Mesodermal cell (in vitro differentiated cells): ENCODE data around the gene INSC.

Experiments
- H3K27ac ChIP-seq: 2 replicates; pipeline ENCODE4 v1.7.0; 2013; ENCODE audit warnings: mild to moderate bottlenecking, low read depth, low read length, moderate library complexity; ENCODE audit not compliant: severe bottlenecking
- H3K36me3 ChIP-seq: 2 replicates; pipeline ENCODE4 v1.7.1; 2013; ENCODE audit warnings: mild to moderate bottlenecking, low read length, moderate library complexity; ENCODE audit not compliant: control insufficient read depth, insufficient read depth
- H3K4me1 ChIP-seq: one replicate; pipeline ENCODE4 v1.7.1; 2013; ENCODE audit warnings: mild to moderate bottlenecking, low read length; ENCODE audit not compliant: insufficient read depth, control insufficient read depth, poor library complexity, severe bottlenecking
- H3K4me3 ChIP-seq: 2 replicates; pipeline ENCODE4 v1.7.0; 2013; ENCODE audit warnings: low read length, control low read depth, mild to moderate bottlenecking; ENCODE audit not compliant: insufficient read depth, poor library complexity, severe bottlenecking; ENCODE audit errors: extremely low read depth
- H3K9me3 ChIP-seq: 2 replicates; pipeline ENCODE4 v1.7.1; 2013; ENCODE audit warnings: mild to moderate bottlenecking, low read length, moderate library complexity; ENCODE audit not compliant: control insufficient read depth
- WGBS, 2 experiments: methylation state at CpG; one replicate each; pipeline ENCODE4 v1.1.5; 2013; ENCODE audit warnings: missing lambda C conversion rate in 2 of 2; ENCODE audit not compliant: insufficient coverage in 2 of 2; 5-methylcytosine and 5-hydroxymethylcytosine counted together

Gene INSC

GRCh38 chr11:15136166-15136565, 21.4 kb downstream of the INSC start:
- H3K36me3 ChIP-seq: no peaks in the 10 kb centered on the region
- no peaks in the 10 kb centered on the region for H3K4me1 ChIP-seq
- no peak overlapping the region for H3K4me3 ChIP-seq
- no peak overlapping the region for H3K27ac ChIP-seq
- no peaks in the 10 kb centered on the region for H3K9me3 ChIP-seq
- no CpG with 5 or more reads among the region's 1 CpG for WGBS, 2 experiments

- H3K4me3 ChIP-seq: no peak overlapping the region
- H3K9me3 ChIP-seq: no peaks in the 10 kb centered on the region
- H3K4me1 ChIP-seq: no peaks in the 10 kb centered on the region
- no peaks in the 10 kb centered on the region for H3K36me3 ChIP-seq
- 83 to 94% methylated on average over 5 of the region's 5 CpGs for WGBS, 2 experiments
- no peak overlapping the region for H3K27ac ChIP-seq
These were observed 24.5 kb downstream of the INSC start for GRCh38 chr11:15139096-15139770.

GRCh38 chr11:15139958-15140659, 25.4 kb downstream of the INSC start:
- no peak overlapping the region for H3K4me3 ChIP-seq
- no peaks in the 10 kb centered on the region for H3K36me3 ChIP-seq
- 93 to 100% methylated on average over 4 of the region's 4 CpGs for WGBS, 2 experiments
- no peak overlapping the region for H3K27ac ChIP-seq
- no peaks in the 10 kb centered on the region for H3K9me3 ChIP-seq
- no peaks in the 10 kb centered on the region for H3K4me1 ChIP-seq

- WGBS, 2 experiments: 100% methylated on average over 2 of the region's 3 CpGs
- no peaks in the 10 kb centered on the region for H3K36me3 ChIP-seq
- no peaks in the 10 kb centered on the region for H3K4me1 ChIP-seq
- no peak overlapping the region for H3K27ac ChIP-seq
- no peak overlapping the region for H3K4me3 ChIP-seq
- H3K9me3 ChIP-seq: no peaks in the 10 kb centered on the region
These were observed 26.7 kb downstream of the INSC start for GRCh38 chr11:15141381-15141780.

- no peak overlapping the region for H3K4me3 ChIP-seq
- no peaks in the 10 kb centered on the region for H3K4me1 ChIP-seq
- H3K27ac ChIP-seq: no peak overlapping the region
- H3K9me3 ChIP-seq: no peaks in the 10 kb centered on the region
- 50 to 80% methylated on average over 3 to 4 of the region's 7 CpGs for WGBS, 2 experiments
- H3K36me3 ChIP-seq: no peaks in the 10 kb centered on the region
These were observed 28.1 kb downstream of the INSC start for GRCh38 chr11:15142838-15143237.

- Histone ChIP-seq H3K27ac (no peak overlapping the region), H3K4me3 (no peak overlapping the region), H3K9me3 (no peaks in the 10 kb centered on the region), H3K4me1 (no peaks in the 10 kb centered on the region), H3K36me3 (no peaks in the 10 kb centered on the region)
These were observed 29.1 kb downstream of the INSC start for GRCh38 chr11:15143855-15144254.

- WGBS, 2 experiments: 83 to 100% methylated on average over 1 of the region's 1 CpG
- H3K27ac ChIP-seq: no peak overlapping the region
- no peaks in the 10 kb centered on the region for H3K9me3 ChIP-seq
- H3K4me3 ChIP-seq: no peak overlapping the region
- no peaks in the 10 kb centered on the region for H3K4me1 ChIP-seq
- H3K36me3 ChIP-seq: no peaks in the 10 kb centered on the region
These were observed 29.6 kb downstream of the INSC start for GRCh38 chr11:15144347-15144746.

GRCh38 chr11:15145151-15145550, 30.4 kb downstream of the INSC start:
- 60 to 83% methylated on average over 1 of the region's 2 CpGs for WGBS, 2 experiments
- no peaks in the 10 kb centered on the region for H3K36me3 ChIP-seq
- no peak overlapping the region for H3K4me3 ChIP-seq
- no peaks in the 10 kb centered on the region for H3K9me3 ChIP-seq
- no peak overlapping the region for H3K27ac ChIP-seq
- H3K4me1 ChIP-seq: no peaks in the 10 kb centered on the region

- H3K4me1 ChIP-seq: no peaks in the 10 kb centered on the region
- WGBS, 2 experiments: 88% methylated on average over 1 of the region's 1 CpG; no CpG with 5 or more reads in 1 of the 2 experiments
- no peaks in the 10 kb centered on the region for H3K9me3 ChIP-seq
- no peak overlapping the region for H3K27ac ChIP-seq
- no peak overlapping the region for H3K4me3 ChIP-seq
- H3K36me3 ChIP-seq: no peaks in the 10 kb centered on the region
These were observed 30.9 kb downstream of the INSC start for GRCh38 chr11:15145615-15146014.

- no peaks in the 10 kb centered on the region for H3K9me3 ChIP-seq
- 59 to 65% methylated on average over 3 of the region's 3 CpGs for WGBS, 2 experiments
- H3K36me3 ChIP-seq: no peaks in the 10 kb centered on the region
- H3K27ac ChIP-seq: no peak overlapping the region
- H3K4me1 ChIP-seq: no peaks in the 10 kb centered on the region
- H3K4me3 ChIP-seq: no peak overlapping the region
These were observed 31.7 kb downstream of the INSC start for GRCh38 chr11:15146271-15147003.

GRCh38 chr11:15148169-15148568, 33.4 kb downstream of the INSC start:
- 94 to 100% methylated on average over 2 to 3 of the region's 4 CpGs for WGBS, 2 experiments
- Histone ChIP-seq H3K4me1 (no peaks in the 10 kb centered on the region), H3K9me3 (no peaks in the 10 kb centered on the region), H3K27ac (no peak overlapping the region), H3K36me3 (no peaks in the 10 kb centered on the region), H3K4me3 (no peak overlapping the region)
